Measurements from ENCODE around the gene LRRTM4.
"Not testable (repeated sequence)": the region's sequence is repeated elsewhere in the genome, so short reads cannot be mapped to it uniquely, and the experiment has no call there.

LRRTM4 gene

GRCh38 chr2:77155511-77155910 is 366.7 kb downstream of the LRRTM4 start:
- DNase-seq: no peak

GRCh38 chr2:77149565-77149964 is 372.6 kb downstream of the LRRTM4 start:
- no peak for DNase-seq

GRCh38 chr2:77147153-77147552 is 375.0 kb downstream of the LRRTM4 start:
- DNase-seq: no peak

GRCh38 chr2:77144772-77145171 is 377.4 kb downstream of the LRRTM4 start:
- DNase-seq: no peak

- DNase-seq: no peak
Observed at GRCh38 chr2:77142141-77142540, 380.0 kb downstream of the LRRTM4 start.

GRCh38 chr2:77128479-77128878 is 393.7 kb downstream of the LRRTM4 start:
- DNase-seq: not testable (repeated sequence)

- no peak for DNase-seq
Observed at GRCh38 chr2:77127345-77127744, 394.8 kb downstream of the LRRTM4 start.

GRCh38 chr2:77121518-77121917 is 400.7 kb downstream of the LRRTM4 start:
- DNase-seq: no peak

GRCh38 chr2:77119333-77119732 is 402.8 kb downstream of the LRRTM4 start:
- DNase-seq: no peak

- DNase-seq: no peak
Observed at GRCh38 chr2:77108915-77109314, 413.3 kb downstream of the LRRTM4 start.

- no peak for DNase-seq
Observed at GRCh38 chr2:77105008-77105407, 417.2 kb downstream of the LRRTM4 start.

GRCh38 chr2:77104554-77104953 is 417.6 kb downstream of the LRRTM4 start:
- DNase-seq: no peak

- no peak for DNase-seq
Observed at GRCh38 chr2:77102927-77103326, 419.2 kb downstream of the LRRTM4 start.

GRCh38 chr2:77101796-77102452 is 420.3 kb downstream of the LRRTM4 start:
- DNase-seq: no peak

- DNase-seq: no peak
Observed at GRCh38 chr2:77099961-77100360, 422.2 kb downstream of the LRRTM4 start.

GRCh38 chr2:77095525-77095924 is 426.7 kb downstream of the LRRTM4 start:
- DNase-seq: not testable (repeated sequence)

GRCh38 chr2:77095096-77095495 is 427.1 kb downstream of the LRRTM4 start:
- DNase-seq: no peak

GRCh38 chr2:77088424-77088823 is 433.8 kb downstream of the LRRTM4 start:
- DNase-seq: not testable (repeated sequence)

GRCh38 chr2:77087987-77088414 is 434.2 kb downstream of the LRRTM4 start:
- no peak for DNase-seq

- no peak for DNase-seq
Observed at GRCh38 chr2:77086478-77086877, 435.7 kb downstream of the LRRTM4 start.

GRCh38 chr2:77086051-77086450 is 436.1 kb downstream of the LRRTM4 start:
- no peak for DNase-seq

- no peak for DNase-seq
Observed at GRCh38 chr2:77085561-77085960, 436.6 kb downstream of the LRRTM4 start.

- no peak for DNase-seq
Observed at GRCh38 chr2:77081597-77081996, 440.6 kb downstream of the LRRTM4 start.

- DNase-seq: no peak
Observed at GRCh38 chr2:77064324-77064723, 457.9 kb downstream of the LRRTM4 start.

GRCh38 chr2:77054938-77055337 is 467.2 kb downstream of the LRRTM4 start:
- DNase-seq: no peak

All from inflammatory macrophage treated with lipopolysaccharide for 4 hours (primary cell).